Fibroblast of pulmonary artery (primary cell): Measurements from ENCODE around the gene HIVEP3.

ENCODE experiments used
- DNase-seq: peaks from one replicate; pipeline ENCODE4 v3.0.0-alpha.2; 2010; ENCODE audit warnings: low read depth
- H3K4me3 ChIP-seq: replicated peaks from 2 replicates; pipeline ENCODE4 v1.5.1; 2011; ENCODE audit warnings: low read depth, mild to moderate bottlenecking, control low read depth, low read length, moderate library complexity
- CTCF ChIP-seq: IDR thresholded peaks from 2 replicates; pipeline ENCODE4 v1.5.1; 2011; ENCODE audit warnings: mild to moderate bottlenecking, control low read depth, low read length, inconsistent platforms; ENCODE audit errors: missing control alignments

The HIVEP3 gene

GRCh38 chr1:41918450-41919043 lies at the start of gene HIVEP3:
Gene HIVEP3 (minus strand): TSS chr1:41918922.
- H3K4me3 ChIP-seq = peak within 1 kb of the TSS; percentile 54
- peak; percentile 43 for DNase-seq
- peak; percentile 33 for TF ChIP-seq CTCF

DNA sequence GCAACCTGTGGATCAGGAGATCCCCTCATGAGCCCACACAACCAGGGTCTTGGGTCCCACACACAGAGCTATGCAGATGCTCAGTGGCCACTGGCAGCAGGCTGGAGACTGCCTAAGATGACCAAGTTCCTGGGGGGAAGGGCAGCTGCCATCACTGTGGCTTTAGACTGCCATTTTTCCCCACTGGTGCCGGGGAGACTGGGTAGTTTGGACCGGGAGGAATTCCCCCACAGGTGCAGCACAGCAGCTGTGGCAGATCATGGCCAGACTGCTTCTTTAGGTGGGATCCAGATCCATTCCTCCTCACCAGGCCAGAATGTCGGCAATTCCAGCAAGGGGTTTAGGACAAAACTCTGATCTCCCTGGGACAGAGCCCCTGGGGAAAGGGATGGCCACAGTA lies 45.7 kb upstream of the HIVEP3 start:
- DNase-seq = no peak
- no peak overlapping the region for H3K4me3 ChIP-seq
- no peak for TF ChIP-seq CTCF

DNA sequence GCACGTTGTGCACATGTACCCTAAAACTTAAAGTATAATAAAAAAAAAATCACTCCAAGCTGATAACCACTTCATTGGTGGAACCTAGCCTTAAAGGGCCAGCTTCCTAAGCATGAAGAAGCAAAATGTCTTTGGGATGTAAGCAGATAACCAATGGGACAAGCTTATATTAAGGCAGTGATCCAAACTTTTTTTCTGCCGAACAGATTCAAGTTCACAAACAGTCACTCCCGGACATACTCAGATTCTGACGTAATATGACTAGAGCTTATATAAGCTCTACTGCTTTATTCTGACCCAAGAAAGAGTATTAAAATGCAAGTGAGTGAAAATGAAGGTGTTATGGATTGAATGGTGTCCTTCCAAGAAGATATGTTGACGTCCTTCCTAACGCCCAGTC lies 44.9 kb upstream of the HIVEP3 start:
- H3K4me3 ChIP-seq = no peak overlapping the region
- peak; percentile 63 for DNase-seq
- no peak for TF ChIP-seq CTCF

GRCh38 chr1:41958015-41958673 lies 39.4 kb upstream of the HIVEP3 start:
- TF ChIP-seq CTCF = no peak
- no peak for DNase-seq
- H3K4me3 ChIP-seq = no peak overlapping the region

DNA sequence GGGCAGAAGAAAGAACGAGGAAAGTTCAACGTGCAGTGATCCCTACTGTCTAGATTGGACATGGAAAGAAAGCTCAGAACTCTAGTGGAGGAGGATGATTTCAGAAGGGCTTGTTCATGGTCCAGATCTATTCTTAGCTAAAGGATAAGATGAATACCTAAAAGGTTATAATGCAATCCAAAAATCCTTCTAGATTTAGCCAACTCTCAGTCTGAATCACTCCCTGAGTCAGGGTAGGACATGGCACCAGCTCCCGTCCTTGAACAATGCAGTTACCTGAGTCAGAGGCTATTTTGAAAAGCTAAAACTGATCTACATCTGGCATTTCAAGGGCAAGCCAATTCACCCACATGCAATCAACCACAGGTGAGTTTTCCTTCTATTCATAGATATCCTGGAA lies 38.8 kb upstream of the HIVEP3 start:
- peak; percentile 61 for DNase-seq
- TF ChIP-seq CTCF = no peak
- H3K4me3 ChIP-seq = no peak overlapping the region

GRCh38 chr1:41955461-41956159 lies 36.9 kb upstream of the HIVEP3 start:
- DNase-seq = peak; percentile 77
- TF ChIP-seq CTCF = no peak
- H3K4me3 ChIP-seq = no peak overlapping the region
